HG02588 (cell line): Measurements from ENCODE around the gene SLTM.
"Not testable (repeated sequence)": the region's sequence is repeated elsewhere in the genome, so short reads cannot be mapped to it uniquely, and the experiment has no call there.

Source experiments
- ATAC-seq: cut with Tn5 transposase; IDR thresholded peaks from one replicate; pipeline ENCODE4 v1.9.1; 2021; ENCODE audit warnings: mild to moderate bottlenecking, moderate library complexity; ENCODE audit not compliant: unreplicated experiment

The SLTM gene

GRCh38 chr15:58877999-58878825, 55.3 kb downstream of the SLTM start:
- ATAC-seq = no peak

DNA sequence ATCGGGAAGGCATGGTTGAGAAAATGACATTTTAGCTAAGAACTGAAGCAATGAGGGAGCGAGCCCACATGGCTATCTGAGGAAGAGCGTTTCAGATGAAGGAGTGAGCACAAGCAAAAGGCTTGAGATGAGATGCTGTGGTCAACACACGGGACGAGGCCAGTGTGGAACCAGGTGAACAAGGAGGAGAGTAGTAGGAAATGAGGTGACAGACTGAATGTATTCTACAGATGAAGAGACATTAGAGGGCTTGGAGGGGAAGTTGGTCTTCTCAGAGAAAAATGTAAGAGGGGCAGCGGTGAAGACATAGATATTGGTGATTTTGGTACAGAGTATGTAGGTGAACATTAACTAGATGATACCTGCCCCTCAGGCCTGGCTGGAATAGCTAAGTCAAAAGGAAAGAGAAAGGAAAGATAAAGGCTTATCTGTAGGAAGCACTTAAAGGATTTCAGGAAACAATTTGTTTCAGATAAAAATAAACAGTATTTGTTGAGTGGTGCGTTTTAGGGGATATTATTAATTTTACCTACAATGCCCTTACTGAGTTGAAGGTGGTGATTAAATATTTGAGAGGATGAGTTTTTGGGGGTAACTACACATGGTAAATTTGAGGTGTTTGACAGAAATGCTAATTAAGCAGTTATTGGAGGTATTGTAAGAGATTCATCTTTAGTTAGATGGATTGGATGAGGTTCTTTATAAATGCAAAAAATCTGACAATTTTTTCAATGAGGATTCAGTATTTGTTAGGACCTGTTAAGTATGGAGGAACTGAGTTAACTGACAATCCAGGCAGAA, 57.0 kb downstream of the SLTM start:
- no peak for ATAC-seq

- no peak for ATAC-seq
These were observed 58.1 kb downstream of the SLTM start for GRCh38 chr15:58875343-58875742.

GRCh38 chr15:58873267-58873666, 60.2 kb downstream of the SLTM start:
- ATAC-seq = no peak

DNA sequence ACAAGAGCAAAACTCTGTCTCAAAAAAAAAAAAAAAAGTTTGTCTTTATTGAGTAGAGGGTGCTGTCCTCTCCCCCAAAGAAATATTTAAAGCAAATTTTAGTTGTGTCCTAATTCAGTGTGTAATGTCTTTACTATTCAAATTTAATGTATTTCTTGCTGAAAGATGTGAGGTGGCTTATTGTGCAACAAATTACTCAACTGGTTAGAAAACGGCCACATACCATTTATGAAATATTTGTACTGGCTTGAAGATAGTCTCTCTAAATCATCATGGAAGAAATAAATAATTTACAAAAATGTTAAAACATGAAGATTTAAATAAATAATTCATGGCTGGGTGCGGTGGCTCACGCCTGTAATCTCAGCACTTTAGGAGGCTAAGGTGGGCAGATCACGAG, 63.0 kb downstream of the SLTM start:
- ATAC-seq = no peak

DNA sequence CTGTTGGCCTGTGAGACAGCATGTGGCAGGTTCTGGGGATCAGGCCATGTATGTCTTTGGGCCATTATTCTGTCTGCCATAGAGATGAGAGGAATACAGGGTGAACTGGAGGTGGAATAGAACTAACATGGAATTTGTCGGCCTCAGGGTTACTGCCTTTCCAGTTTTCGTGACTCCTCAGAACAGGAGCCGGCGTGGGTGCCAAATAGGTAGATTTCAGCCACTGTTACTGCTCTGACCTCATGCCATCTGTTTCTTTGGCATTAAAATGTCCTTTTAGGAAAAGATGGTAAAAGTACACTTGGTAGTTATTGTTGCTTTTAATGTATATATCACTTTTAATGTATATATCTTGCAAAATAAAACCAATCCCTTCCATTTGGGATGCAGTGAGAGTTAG, 65.6 kb downstream of the SLTM start:
- ATAC-seq = no peak

DNA sequence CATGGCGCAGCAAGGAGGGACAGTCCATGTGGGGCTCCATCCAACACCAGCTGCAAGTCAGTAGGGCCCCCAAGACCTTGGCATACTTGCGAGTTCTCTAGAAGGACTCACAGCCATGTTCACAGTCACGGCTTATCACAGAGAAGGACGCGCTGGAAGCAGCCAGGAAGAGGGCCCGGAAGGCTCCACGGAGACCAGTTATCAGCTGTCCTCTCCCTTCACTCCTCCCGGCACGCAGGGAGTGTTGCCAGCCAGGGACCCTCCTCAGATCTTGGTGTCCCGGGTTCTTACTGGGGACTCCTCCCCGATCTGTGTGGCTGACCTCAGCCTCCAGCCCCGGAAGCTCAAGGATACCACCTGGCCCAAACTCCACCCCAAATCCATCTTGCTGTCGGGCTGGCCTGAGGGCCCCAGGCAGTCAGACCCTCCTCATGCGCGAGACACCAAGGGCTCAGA, 68.0 kb downstream of the SLTM start:
- no peak for ATAC-seq

DNA sequence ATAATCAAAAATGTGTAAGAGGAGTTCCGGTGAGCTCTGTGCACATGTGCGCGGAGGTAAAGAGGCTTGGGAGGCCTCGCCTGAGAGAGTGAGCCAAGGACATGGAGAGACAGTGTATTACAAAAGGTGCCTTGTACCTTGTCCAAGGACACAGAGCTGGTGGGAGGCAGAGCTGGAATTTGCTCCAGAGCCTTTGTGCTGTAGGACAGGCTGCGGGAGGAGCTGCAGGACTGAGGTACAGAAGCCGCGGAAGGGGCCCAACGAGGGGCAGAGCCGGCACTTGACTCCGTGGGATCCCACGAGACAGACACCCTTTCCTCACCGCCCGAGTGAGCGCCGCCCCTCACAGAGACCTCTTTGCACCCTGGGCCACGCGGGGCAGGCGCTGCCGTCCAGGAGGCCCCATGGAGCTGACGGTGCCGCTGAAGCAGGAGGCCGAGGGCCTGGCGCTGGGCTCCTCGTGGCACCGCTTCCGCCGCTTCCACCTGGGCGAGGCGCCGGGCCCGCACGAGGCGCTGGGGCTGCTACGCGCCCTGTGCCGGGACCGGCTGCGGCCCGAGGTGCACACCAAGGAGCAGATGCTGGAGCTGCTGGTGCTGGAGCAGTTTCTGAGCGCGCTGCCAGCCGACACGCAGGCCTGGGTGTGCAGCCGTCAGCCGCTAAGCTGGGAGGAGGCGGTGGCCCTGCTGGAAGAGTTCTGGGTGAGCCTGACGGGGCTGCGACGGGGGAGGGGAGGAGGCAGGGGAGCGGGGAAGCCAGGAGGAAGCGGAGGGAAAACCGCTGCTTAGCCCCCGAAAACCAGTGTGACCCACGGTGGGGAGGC, 68.7 kb downstream of the SLTM start:
- no peak for ATAC-seq

DNA sequence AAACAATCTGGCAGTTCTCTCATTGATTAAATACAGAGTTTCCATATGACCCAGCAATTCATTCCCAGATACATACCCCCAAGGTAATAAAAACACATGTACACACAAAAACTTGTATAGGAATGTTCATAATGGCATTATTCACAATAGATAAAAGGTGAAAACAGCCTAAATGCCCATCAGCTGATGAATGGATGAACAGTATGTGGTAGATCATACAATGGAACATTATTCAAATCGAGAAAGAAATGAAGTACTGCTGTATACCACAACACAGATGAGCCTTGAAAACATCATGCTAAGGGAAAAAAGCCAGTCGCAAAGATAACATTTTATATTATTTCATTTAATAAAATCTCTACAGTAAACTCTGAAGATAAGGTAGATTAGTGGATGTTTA, 71.2 kb downstream of the SLTM start:
- ATAC-seq = no peak

GRCh38 chr15:58856621-58857020, 76.9 kb downstream of the SLTM start:
- not testable (repeated sequence) for ATAC-seq

DNA sequence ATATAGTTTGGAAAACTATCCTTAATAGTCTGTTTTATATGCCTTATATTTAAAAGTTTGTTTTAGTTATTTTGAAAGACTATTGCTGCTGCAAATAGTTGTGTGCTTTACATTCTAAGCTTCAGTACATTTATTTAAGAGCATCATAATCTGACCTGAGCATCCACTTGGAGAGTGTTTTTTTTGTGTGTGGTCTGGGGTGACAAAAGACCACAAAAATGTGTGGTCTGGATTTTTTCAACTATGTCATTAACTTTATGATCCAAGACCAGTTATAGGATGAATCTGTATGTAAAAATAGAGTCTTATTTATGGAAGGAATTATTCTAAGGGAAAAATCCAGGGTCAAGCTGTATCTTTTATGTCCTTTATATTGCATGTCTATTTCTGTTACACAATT, 77.4 kb downstream of the SLTM start:
- ATAC-seq = no peak

DNA sequence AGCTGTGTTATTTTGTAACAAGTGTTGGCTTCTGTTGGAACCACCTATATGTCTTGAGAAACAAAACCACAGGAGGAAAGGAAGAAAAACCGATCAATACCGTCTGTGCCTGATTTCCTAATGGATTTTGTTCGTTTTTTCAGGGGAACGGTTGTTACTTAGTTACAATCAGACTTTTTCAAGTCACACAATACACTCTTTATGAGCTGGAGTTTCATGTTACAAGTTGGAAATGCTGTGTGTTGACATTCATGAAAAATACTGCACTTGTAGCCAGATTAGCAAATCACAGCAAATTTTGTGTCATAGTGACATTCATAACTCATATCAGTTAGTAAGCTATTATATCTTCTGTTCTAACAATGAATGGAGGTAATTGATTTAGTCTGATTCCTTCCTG, 78.9 kb downstream of the SLTM start:
- ATAC-seq = no peak

GRCh38 chr15:58852347-58852746, 81.1 kb downstream of the SLTM start:
- no peak for ATAC-seq

DNA sequence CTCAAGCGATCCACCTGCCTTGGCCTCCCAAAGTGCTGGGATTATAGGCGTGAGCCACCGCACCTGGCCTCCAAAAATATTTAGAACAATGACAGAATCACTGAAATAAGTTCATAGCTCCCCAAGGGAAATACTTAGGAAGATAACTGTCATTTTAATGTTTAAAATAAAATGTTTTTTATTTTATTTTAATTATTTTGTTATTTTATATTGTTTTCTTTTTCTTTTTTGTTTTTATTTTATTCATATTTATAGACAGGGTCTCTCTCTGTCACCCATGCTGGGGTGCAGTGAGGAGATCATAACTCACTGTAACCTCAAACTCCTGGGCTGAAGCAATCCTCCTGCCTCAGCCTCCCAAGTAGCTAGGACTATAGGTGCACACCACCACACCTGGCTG, 82.3 kb downstream of the SLTM start:
- not testable (repeated sequence) for ATAC-seq

DNA sequence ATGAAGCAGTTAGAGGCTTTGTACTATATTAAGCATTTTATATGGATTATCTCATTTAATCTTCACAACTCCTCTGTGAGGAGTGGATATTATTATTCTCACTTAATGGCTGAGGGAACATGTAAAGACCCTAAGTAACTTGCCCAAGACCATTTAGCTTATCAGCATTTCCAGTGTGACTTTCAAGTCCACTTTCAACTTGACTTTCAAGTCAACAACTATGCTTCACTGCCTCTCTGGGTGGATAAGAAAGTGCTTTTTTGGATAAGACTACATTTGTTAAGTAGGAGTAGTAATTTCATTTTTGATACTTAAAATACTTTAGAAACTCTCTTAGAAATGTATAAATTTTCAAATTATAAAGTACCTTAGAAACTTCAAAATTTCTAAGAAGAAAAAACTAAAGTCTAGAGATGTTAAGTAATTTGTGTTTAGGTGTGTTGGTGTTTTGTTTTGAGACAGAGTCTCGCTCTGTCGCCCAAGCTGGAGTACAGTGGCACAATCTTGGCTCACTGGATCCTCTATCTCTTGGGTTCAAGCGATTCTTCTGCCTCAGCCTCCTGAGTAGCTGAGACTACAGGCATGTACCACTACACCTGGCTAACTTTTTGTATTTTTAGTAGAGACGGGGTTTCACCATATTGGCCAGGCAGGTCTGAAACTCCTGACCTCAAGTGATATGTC, 90.6 kb downstream of the SLTM start:
- ATAC-seq = no peak

GRCh38 chr15:58840048-58840447, 93.4 kb downstream of the SLTM start:
- ATAC-seq = no peak

- no peak for ATAC-seq
These were observed 94.0 kb downstream of the SLTM start for GRCh38 chr15:58839485-58839884.

- not testable (repeated sequence) for ATAC-seq
These were observed 99.6 kb downstream of the SLTM start for GRCh38 chr15:58833681-58834426.

DNA sequence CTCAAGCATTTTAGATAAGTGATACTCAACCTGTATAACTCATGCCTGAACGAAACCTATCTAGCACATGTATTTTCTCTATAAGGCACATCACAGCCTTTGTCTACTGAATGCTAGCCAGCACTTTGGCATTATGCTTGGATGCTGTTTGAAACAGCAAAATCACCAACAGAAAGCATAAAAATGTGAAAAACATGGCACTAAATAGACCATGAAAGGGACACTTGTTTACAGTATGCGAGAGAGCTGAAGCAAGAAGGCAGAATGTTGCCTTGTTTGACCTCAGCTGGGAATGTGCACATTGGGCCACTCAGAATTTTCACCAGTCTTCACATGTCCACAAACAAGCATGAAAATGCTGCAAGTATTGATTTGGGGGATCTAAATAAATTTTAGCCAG, 102.9 kb downstream of the SLTM start:
- no peak for ATAC-seq
